Measurements from ENCODE around the gene NPRL2. TPM values are rescaled to one million over a fixed set of nuclear protein-coding genes. Genes with fewer than 3 reads are reported as not detected.

Gene NPRL2
- total RNA-seq, 1 donor from 2014 or later: 20.5 TPM

- no peak for DNase-seq (ENCODE audit: low spot score)
Measured at GRCh38 chr3:50373146-50374051, 22.8 kb upstream of the NPRL2 start.

DNA sequence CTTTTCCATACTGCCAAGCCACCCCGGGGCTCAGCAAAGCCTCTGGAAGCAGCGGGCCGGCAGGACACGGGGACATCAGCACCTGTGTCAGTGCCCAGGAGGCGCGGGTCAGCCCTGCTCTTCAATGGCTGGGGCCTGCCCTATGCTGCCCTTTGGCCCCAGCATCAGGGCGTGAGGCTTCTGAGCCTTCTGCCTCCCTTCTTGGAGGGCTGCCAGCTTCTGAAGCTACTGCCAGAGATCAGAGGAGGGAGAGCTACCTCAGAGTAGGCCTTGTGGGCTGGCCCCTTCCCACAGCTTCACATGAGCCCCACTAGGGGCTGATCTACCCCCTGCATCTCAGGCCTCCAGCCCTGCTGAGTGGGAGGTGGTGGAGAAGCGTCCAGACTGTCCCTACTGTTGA, 21.8 kb upstream of the NPRL2 start:
- DNase-seq (ENCODE audit: low spot score): no peak

- DNase-seq (ENCODE audit: low spot score): no peak
Measured at GRCh38 chr3:50371133-50371685, 20.6 kb upstream of the NPRL2 start.

GRCh38 chr3:50370594-50370993, 20.0 kb upstream of the NPRL2 start:
- no peak for DNase-seq (ENCODE audit: low spot score)

GRCh38 chr3:50369012-50369670, 18.6 kb upstream of the NPRL2 start:
- DNase-seq (ENCODE audit: low spot score): no peak

- no peak for DNase-seq (ENCODE audit: low spot score)
Measured at GRCh38 chr3:50365842-50366220, 15.3 kb upstream of the NPRL2 start.

DNA sequence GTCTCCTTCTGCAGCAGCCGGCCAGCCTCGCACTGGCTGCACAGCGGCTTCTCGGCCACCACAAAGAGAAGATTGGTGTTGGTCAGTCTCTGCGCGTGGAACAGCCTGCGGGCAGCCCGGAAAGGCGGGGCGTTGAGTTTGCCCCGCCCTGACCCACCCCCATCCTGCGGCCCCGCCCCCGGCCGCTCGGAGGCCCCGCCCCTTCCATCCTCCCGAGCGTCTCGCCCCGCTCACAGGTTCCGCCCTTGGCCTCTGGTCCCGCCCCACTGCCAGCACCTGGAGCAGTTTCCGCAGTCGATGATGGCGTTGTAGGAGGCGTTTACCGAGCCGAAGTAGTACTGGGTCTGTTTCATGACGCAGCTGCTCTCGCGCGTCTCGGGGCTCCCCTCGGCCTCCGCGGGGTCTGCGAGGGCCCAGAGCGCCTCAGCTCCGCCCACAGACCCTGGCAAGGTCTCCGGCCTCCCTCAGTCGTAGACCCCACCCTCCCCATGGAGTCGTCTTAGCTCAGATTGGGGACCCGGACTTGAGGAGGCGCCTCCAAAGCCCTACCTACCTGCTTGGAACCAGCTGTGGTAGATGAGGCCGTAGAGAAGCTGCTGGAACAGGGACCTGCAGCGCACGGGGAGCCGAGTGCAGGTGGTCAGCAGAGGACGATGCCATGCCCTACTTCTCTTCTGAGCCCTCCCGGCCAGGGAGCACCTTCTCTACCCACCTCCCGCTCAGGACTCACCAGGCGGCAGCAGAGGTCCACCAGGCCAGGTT, 14.7 kb upstream of the NPRL2 start:
- DNase-seq (ENCODE audit: low spot score): peak; percentile 92

- no peak for DNase-seq (ENCODE audit: low spot score)
Measured at GRCh38 chr3:50364573-50365079, 14.1 kb upstream of the NPRL2 start.

DNA sequence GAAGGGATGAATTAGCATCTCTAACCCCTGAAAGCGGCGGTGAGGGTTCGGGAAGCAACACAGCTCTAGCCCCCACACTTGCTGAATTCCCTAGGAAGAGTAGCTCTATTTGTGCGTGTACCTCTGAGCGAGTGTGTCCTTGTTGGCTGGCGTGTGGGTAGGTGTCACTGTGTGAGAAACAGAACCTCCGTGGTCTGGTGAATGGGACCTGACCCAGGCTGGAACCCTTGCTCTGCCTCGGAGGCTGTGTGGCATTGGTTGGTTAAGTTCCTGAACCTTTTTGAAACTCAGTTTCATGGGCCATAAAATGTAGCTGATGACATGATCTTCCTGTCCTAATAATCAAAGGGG, 9.2 kb upstream of the NPRL2 start:
- no peak for DNase-seq (ENCODE audit: low spot score)

- DNase-seq (ENCODE audit: low spot score): peak; percentile 97
Measured at GRCh38 chr3:50358911-50359759, 8.6 kb upstream of the NPRL2 start, which contains the start of gene TMEM115. TMEM115 (minus strand) TSS chr3:50359521; CDS start chr3:50359063, 458 bp downstream.

- DNase-seq (ENCODE audit: low spot score): no peak
Measured at GRCh38 chr3:50358355-50358910, 7.9 kb upstream of the NPRL2 start.

DNA sequence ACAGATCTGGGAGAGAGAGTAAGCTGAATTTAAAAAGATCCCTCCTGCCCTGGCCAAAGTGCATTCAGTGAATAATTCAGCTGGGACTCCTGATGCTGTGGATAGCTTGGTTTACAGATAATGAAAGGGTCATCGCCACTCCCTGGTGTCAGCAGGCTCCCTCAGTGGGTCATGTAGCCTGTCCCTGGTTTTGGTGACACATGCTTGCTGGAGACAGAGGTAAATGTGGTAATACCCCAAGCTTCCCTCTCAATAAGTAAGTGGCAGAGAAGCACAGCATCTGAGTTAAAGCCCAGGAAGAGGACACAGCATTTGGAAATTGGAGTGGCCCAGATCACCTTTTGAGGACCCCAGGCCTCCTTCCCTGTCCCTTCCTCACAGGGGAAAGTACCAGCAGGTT, 6.9 kb upstream of the NPRL2 start:
- DNase-seq (ENCODE audit: low spot score): no peak

DNA sequence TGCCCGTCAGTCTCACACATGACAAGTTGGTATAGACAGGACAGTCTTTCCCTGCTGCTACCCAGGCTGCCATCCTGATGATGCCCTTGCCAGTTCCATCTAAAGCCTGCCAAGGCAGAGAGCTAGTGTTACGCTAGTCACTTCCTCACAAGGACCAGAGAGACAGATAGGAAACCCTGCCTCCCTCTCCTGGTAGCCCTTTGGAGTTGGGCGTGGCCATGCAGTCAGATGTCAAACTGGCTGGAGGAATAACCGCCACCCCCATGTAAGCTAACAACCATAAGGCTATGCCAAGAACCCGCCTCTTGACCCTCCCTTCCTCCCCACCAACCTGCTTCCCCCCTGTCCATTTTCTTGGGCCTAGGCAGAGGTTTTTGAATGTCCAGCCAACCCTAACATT, 6.0 kb upstream of the NPRL2 start:
- DNase-seq (ENCODE audit: low spot score): no peak

- DNase-seq (ENCODE audit: low spot score): no peak
Measured at GRCh38 chr3:50355829-50356552, 5.4 kb upstream of the NPRL2 start.

DNA sequence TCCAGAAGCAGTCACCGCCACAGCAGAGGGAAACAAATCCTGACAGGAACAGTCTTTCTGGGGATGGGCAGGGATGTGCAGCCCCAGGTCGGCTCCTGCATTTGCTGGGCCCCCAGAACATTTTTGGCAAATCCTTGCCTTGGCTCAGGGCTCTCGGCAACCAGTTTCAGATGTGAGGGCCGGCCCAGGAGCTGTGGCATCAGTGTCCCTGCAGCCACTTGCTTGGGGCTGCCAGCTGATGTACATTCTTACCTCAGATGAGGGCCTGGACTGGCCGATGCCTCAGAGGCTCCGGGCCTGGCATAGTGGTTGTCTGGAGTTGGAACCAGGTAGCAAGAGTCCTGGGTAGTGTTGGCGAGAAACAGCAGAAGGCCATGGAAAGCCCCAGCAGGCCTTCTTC, 4.3 kb upstream of the NPRL2 start:
- DNase-seq (ENCODE audit: low spot score): no peak

- DNase-seq (ENCODE audit: low spot score): no peak
Measured at GRCh38 chr3:50354186-50354764, 3.7 kb upstream of the NPRL2 start.

DNA sequence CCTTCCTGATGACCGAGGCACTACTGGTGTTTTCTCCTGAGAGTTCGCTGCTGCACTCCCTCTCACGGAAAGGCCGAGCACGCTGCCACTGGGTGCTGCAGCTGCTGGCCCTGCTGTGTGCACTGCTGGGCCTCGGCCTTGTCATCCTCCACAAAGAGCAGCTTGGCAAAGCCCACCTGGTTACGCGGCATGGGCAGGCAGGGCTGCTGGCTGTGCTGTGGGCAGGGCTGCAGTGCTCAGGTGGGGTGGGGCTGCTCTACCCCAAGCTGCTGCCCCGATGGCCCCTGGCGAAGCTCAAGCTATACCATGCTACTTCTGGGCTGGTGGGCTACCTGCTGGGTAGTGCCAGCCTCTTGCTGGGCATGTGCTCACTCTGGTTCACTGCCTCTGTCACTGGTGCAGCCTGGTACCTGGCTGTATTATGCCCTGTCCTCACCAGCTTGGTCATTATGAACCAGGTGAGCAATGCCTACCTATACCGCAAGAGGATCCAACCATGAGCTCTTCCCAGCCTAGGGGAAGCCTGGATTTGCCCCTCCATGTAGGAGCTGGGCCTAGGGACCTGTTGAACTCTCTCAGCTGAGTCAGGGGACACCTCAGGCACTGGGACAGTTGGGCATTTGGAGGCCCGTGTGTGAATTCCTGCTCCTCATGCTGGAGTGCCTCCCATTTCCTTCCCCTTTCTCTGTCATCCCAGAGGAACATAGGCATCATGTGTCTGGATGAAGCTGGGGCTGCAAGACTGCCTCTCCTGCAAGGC, 2.9 kb upstream of the NPRL2 start:
- DNase-seq (ENCODE audit: low spot score): no peak

DNA sequence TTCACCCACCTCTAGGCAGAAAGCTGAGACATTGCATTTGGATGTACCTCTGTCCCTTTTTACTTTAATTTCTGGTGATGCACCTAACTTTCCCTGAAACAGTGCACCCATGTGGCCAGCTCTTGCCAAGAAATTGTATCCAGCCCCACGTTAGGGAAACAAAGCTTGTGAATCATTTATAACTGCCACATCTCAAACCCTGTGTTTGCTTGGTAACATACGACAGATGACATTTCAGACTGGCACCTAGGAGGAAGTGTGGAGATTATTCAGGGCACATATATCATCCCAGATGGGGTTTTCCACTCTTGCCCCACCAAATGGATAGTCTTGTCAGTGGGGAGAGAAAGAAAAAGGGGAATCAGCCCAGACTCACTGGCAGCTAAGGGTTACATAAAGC, 2.2 kb upstream of the NPRL2 start:
- no peak for DNase-seq (ENCODE audit: low spot score)

- no peak for DNase-seq (ENCODE audit: low spot score)
Measured at GRCh38 chr3:50351323-50351697, 735 bp upstream of the NPRL2 start.
